Measurements from ENCODE around the gene PPP3CA.

DNA sequence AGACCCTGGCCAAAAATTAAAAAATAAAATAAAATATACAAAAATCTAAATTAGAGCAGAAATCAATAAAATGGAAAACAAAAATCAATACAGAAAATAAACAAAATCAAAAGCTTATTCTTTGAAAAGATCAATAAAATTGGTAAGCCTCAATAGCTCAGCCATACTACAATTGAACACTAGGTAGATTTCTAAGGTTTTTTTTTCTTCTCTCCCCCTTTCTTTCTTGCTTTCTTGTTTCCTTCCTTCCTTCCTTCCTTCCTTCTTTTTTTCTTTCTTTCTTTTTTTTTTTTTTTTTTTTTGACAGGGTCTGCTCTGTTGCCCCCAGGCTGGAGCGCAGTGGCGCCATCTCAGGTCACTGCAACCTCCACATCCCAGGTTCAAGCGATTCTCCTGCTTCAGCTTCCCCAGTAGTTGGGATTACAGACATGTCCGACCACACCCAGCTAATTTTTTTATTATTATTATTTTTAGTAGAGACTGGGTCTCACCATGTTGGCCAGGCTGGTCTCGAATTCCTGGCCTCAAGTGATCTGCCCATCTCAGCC is 23.4 kb upstream of the PPP3CA start:
- TF ChIP-seq, protein P1, sequence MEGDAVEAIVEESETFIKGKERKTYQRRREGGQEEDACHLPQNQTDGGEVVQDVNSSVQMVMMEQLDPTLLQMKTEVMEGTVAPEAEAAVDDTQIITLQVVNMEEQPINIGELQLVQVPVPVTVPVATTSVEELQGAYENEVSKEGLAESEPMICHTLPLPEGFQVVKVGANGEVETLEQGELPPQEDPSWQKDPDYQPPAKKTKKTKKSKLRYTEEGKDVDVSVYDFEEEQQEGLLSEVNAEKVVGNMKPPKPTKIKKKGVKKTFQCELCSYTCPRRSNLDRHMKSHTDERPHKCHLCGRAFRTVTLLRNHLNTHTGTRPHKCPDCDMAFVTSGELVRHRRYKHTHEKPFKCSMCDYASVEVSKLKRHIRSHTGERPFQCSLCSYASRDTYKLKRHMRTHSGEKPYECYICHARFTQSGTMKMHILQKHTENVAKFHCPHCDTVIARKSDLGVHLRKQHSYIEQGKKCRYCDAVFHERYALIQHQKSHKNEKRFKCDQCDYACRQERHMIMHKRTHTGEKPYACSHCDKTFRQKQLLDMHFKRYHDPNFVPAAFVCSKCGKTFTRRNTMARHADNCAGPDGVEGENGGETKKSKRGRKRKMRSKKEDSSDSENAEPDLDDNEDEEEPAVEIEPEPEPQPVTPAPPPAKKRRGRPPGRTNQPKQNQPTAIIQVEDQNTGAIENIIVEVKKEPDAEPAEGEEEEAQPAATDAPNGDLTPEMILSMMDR (optimal IDR thresholded peaks at IDR 0.05 in 1 of 3, IDR thresholded peaks at IDR 0.05 in 1 of 3, conservative IDR thresholded peaks at IDR 0.05 in 1 of 3; ENCODE audit: extremely low read depth in 1 of 3, insufficient read depth in 2 of 3, low read length in 3 of 3) = no peak
- TF ChIP-seq EZH2 (IDR thresholded peaks at IDR 0.05; ENCODE audit: low read length) = no peak
